ENCODE data around the gene CDCA7.

DNA sequence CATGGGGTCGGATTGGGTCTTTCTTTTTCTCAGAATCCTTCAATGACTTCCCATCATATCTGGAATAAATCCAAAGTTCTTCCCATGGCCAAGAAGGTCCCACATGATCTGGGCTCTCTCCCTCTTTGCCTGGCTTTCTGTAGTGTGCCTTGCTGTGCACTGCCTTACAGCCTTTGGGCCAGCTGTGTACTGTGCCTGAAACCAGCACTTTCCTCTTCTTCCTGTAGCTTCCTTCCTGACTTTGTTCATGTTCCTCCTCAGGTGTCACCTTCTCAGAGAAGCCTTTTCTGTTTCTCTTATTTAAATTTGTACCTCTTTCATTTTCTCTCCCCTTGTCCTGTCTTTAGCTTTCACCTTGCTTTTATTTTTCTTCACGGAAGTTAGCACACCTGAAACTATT lies 4.3 kb upstream of the CDCA7 start:
- TF ChIP-seq, protein P1, sequence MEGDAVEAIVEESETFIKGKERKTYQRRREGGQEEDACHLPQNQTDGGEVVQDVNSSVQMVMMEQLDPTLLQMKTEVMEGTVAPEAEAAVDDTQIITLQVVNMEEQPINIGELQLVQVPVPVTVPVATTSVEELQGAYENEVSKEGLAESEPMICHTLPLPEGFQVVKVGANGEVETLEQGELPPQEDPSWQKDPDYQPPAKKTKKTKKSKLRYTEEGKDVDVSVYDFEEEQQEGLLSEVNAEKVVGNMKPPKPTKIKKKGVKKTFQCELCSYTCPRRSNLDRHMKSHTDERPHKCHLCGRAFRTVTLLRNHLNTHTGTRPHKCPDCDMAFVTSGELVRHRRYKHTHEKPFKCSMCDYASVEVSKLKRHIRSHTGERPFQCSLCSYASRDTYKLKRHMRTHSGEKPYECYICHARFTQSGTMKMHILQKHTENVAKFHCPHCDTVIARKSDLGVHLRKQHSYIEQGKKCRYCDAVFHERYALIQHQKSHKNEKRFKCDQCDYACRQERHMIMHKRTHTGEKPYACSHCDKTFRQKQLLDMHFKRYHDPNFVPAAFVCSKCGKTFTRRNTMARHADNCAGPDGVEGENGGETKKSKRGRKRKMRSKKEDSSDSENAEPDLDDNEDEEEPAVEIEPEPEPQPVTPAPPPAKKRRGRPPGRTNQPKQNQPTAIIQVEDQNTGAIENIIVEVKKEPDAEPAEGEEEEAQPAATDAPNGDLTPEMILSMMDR (IDR thresholded peaks at IDR 0.05 in 8 of 11, conservative IDR thresholded peaks at IDR 0.05 in 3 of 11) = no peak
- TF ChIP-seq POLR2AphosphoS5 (IDR thresholded peaks at IDR 0.05) = no peak
